ENCODE data around the gene LCK.

LCK gene

GRCh38 chr1:32316903-32317277 is 65.8 kb downstream of the LCK start:
- no peak overlapping the region for H3K27ac ChIP-seq (ENCODE audit: insufficient read depth in 1 of 2, low read depth in 1 of 2, low read length in 2 of 2, poor library complexity in 1 of 2, severe bottlenecking in 2 of 2)
- no peaks in the 10 kb centered on the region for H3K27me3 ChIP-seq (replicated peaks in 2 of 5; ENCODE audit: control insufficient read depth in 4 of 5, insufficient read depth in 5 of 5, low read length in 4 of 5)
- no peaks in the 10 kb centered on the region for H3K9me3 ChIP-seq (ENCODE audit: control extremely low read depth in 1 of 5, control insufficient read depth in 4 of 5, insufficient read depth in 2 of 5, low read depth in 1 of 5, low read length in 4 of 5)
- no peak for DNase-seq
- ChIA-PET POLR2A (no interaction called here), CTCF (interaction anchor here (1.3 to 2.7 kb wide), 3 partner anchors 11 to 110 kb away, joined by 3 to 12 read pairs (median 4); no protein-coding TSS in a partner anchor)
- peaks cover 0 to 3% (median 0%) of the 10 kb centered on the region in 4 experiments for H3K4me1 ChIP-seq (ENCODE audit: control extremely low read depth in 1 of 4, control insufficient read depth in 4 of 4, insufficient read depth in 4 of 4, low read length in 3 of 4)
- H3K4me3 ChIP-seq (ENCODE audit: control insufficient read depth in 1 of 7, extremely low read depth in 1 of 7, insufficient read depth in 4 of 7, low read depth in 2 of 7, low read length in 6 of 7): no peak overlapping the region
- peaks cover 7 to 45% (median 32%) of the 10 kb centered on the region in 4 experiments for H3K36me3 ChIP-seq (ENCODE audit: control insufficient read depth in 4 of 4, insufficient read depth in 4 of 4, low read length in 3 of 4)
- no CpG with 5 or more reads among the region's 3 CpGs for WGBS (ENCODE audit: insufficient coverage)

- peaks cover 7 to 54% (median 36%) of the 10 kb centered on the region in 4 experiments for H3K36me3 ChIP-seq (ENCODE audit: control insufficient read depth in 4 of 4, insufficient read depth in 4 of 4, low read length in 3 of 4)
Measured at GRCh38 chr1:32318127-32318869, 67.2 kb downstream of the LCK start.

GRCh38 chr1:32321712-32322291 is 70.7 kb downstream of the LCK start:
- no peak overlapping the region for H3K27ac ChIP-seq (ENCODE audit: insufficient read depth in 1 of 2, low read depth in 1 of 2, low read length in 2 of 2, poor library complexity in 1 of 2, severe bottlenecking in 2 of 2)
- POLR2A ChIA-PET: interaction anchor here (0.7 to 1.4 kb wide), 2 partner anchors 10 kb away, joined by 3 to 4 read pairs; no protein-coding TSS in a partner anchor
- 64% methylated on average over 2 of the region's 5 CpGs for WGBS (ENCODE audit: insufficient coverage)
- CTCF ChIA-PET: interaction anchor here (0.8 to 2.8 kb wide), 11 partner anchors 9 to 106 kb away, joined by 3 to 9 read pairs (median 4); partner anchors contain the start of genes FAM229A, HDAC1 and TSSK3
- peaks cover 0 to 5% (median 0%) of the 10 kb centered on the region in 4 experiments for H3K4me1 ChIP-seq (ENCODE audit: control extremely low read depth in 1 of 4, control insufficient read depth in 4 of 4, insufficient read depth in 4 of 4, low read length in 3 of 4)
- no peak overlapping the region for H3K4me3 ChIP-seq (ENCODE audit: control insufficient read depth in 1 of 7, extremely low read depth in 1 of 7, insufficient read depth in 4 of 7, low read depth in 2 of 7, low read length in 6 of 7)
- H3K27me3 ChIP-seq (replicated peaks in 2 of 5; ENCODE audit: control insufficient read depth in 4 of 5, insufficient read depth in 5 of 5, low read length in 4 of 5): no peaks in the 10 kb centered on the region
- no peaks in the 10 kb centered on the region for H3K9me3 ChIP-seq (ENCODE audit: control extremely low read depth in 1 of 5, control insufficient read depth in 4 of 5, insufficient read depth in 2 of 5, low read depth in 1 of 5, low read length in 4 of 5)
- peaks cover 7 to 69% (median 51%) of the 10 kb centered on the region in 4 experiments for H3K36me3 ChIP-seq (ENCODE audit: control insufficient read depth in 4 of 4, insufficient read depth in 4 of 4, low read length in 3 of 4)
- no peak for DNase-seq

More at GRCh38 chr1:32318127-32318869, 67.2 kb downstream of the LCK start:
- Histone ChIP-seq H3K9me3 (ENCODE audit: control extremely low read depth in 1 of 5, control insufficient read depth in 4 of 5, insufficient read depth in 2 of 5, low read depth in 1 of 5, low read length in 4 of 5) (no peaks in the 10 kb centered on the region), H3K27ac (ENCODE audit: insufficient read depth in 1 of 2, low read depth in 1 of 2, low read length in 2 of 2, poor library complexity in 1 of 2, severe bottlenecking in 2 of 2) (no peak overlapping the region), H3K27me3 (replicated peaks in 2 of 5; ENCODE audit: control insufficient read depth in 4 of 5, insufficient read depth in 5 of 5, low read length in 4 of 5) (no peaks in the 10 kb centered on the region), H3K4me1 (ENCODE audit: control extremely low read depth in 1 of 4, control insufficient read depth in 4 of 4, insufficient read depth in 4 of 4, low read length in 3 of 4) (peaks cover 0 to 5% (median 0%) of the 10 kb centered on the region in 4 experiments), H3K4me3 (ENCODE audit: control insufficient read depth in 1 of 7, extremely low read depth in 1 of 7, insufficient read depth in 4 of 7, low read depth in 2 of 7, low read length in 6 of 7) (no peak overlapping the region)
- ChIA-PET CTCF (interaction anchor here (2.7 kb wide), 1 partner anchor 102 kb away, joined by 12 read pairs; no protein-coding TSS in a partner anchor), POLR2A (no interaction called here)
- WGBS (ENCODE audit: insufficient coverage): 95% methylated on average over 6 of the region's 10 CpGs
- no peak for DNase-seq

- Histone ChIP-seq H3K36me3 (ENCODE audit: control insufficient read depth in 4 of 4, insufficient read depth in 4 of 4, low read length in 3 of 4) (peaks cover 16 to 86% (median 70%) of the 10 kb centered on the region in 4 experiments), H3K27me3 (replicated peaks in 2 of 5; ENCODE audit: control insufficient read depth in 4 of 5, insufficient read depth in 5 of 5, low read length in 4 of 5) (no peaks in the 10 kb centered on the region), H3K4me1 (ENCODE audit: control extremely low read depth in 1 of 4, control insufficient read depth in 4 of 4, insufficient read depth in 4 of 4, low read length in 3 of 4) (no peaks in the 10 kb centered on the region), H3K27ac (ENCODE audit: insufficient read depth in 1 of 2, low read depth in 1 of 2, low read length in 2 of 2, poor library complexity in 1 of 2, severe bottlenecking in 2 of 2) (no peak overlapping the region), H3K9me3 (ENCODE audit: control extremely low read depth in 1 of 5, control insufficient read depth in 4 of 5, insufficient read depth in 2 of 5, low read depth in 1 of 5, low read length in 4 of 5) (no peaks in the 10 kb centered on the region), H3K4me3 (ENCODE audit: control insufficient read depth in 1 of 7, extremely low read depth in 1 of 7, insufficient read depth in 4 of 7, low read depth in 2 of 7, low read length in 6 of 7) (no peak overlapping the region)
- no peak for DNase-seq
- 97% methylated on average over 11 of the region's 11 CpGs for WGBS (ENCODE audit: insufficient coverage)
- CTCF ChIA-PET: no interaction called here
- POLR2A ChIA-PET: no interaction called here
Measured at GRCh38 chr1:32327204-32327603, 76.1 kb downstream of the LCK start.

GRCh38 chr1:32329931-32330466 is 78.9 kb downstream of the LCK start:
- CTCF ChIA-PET: interaction anchor here (1.1 to 1.3 kb wide), 2 partner anchors 30 to 81 kb away, joined by 4 read pairs; no protein-coding TSS in a partner anchor
- 96% methylated on average over 3 of the region's 4 CpGs for WGBS (ENCODE audit: insufficient coverage)

GRCh38 chr1:32330558-32331151 is 79.6 kb downstream of the LCK start:
- no peak for DNase-seq
- H3K27ac ChIP-seq (ENCODE audit: insufficient read depth in 1 of 2, low read depth in 1 of 2, low read length in 2 of 2, poor library complexity in 1 of 2, severe bottlenecking in 2 of 2): no peak overlapping the region
- H3K36me3 ChIP-seq (ENCODE audit: control insufficient read depth in 4 of 4, insufficient read depth in 4 of 4, low read length in 3 of 4): peaks cover 21 to 79% (median 62%) of the 10 kb centered on the region in 4 experiments
- H3K4me1 ChIP-seq (ENCODE audit: control extremely low read depth in 1 of 4, control insufficient read depth in 4 of 4, insufficient read depth in 4 of 4, low read length in 3 of 4): peaks cover 0 to 15% (median 12%) of the 10 kb centered on the region in 4 experiments
- ChIA-PET CTCF (interaction anchor here (0.9 to 1.6 kb wide), 7 partner anchors 9 to 115 kb away, joined by 3 to 8 read pairs (median 4); no protein-coding TSS in a partner anchor), POLR2A (no interaction called here)
- 98% methylated on average over 12 of the region's 12 CpGs for WGBS (ENCODE audit: insufficient coverage)
- no peak overlapping the region for H3K4me3 ChIP-seq (ENCODE audit: control insufficient read depth in 1 of 7, extremely low read depth in 1 of 7, insufficient read depth in 4 of 7, low read depth in 2 of 7, low read length in 6 of 7)
- H3K9me3 ChIP-seq (ENCODE audit: control extremely low read depth in 1 of 5, control insufficient read depth in 4 of 5, insufficient read depth in 2 of 5, low read depth in 1 of 5, low read length in 4 of 5): no peaks in the 10 kb centered on the region
- no peaks in the 10 kb centered on the region for H3K27me3 ChIP-seq (replicated peaks in 2 of 5; ENCODE audit: control insufficient read depth in 4 of 5, insufficient read depth in 5 of 5, low read length in 4 of 5)

More at GRCh38 chr1:32329931-32330466, 78.9 kb downstream of the LCK start:
- H3K9me3 ChIP-seq (ENCODE audit: control extremely low read depth in 1 of 5, control insufficient read depth in 4 of 5, insufficient read depth in 2 of 5, low read depth in 1 of 5, low read length in 4 of 5): no peaks in the 10 kb centered on the region
- H3K36me3 ChIP-seq (ENCODE audit: control insufficient read depth in 4 of 4, insufficient read depth in 4 of 4, low read length in 3 of 4): peaks cover 21 to 85% (median 67%) of the 10 kb centered on the region in 4 experiments
- POLR2A ChIA-PET: no interaction called here
- no peaks in the 10 kb centered on the region for H3K27me3 ChIP-seq (replicated peaks in 2 of 5; ENCODE audit: control insufficient read depth in 4 of 5, insufficient read depth in 5 of 5, low read length in 4 of 5)
- H3K4me3 ChIP-seq (ENCODE audit: control insufficient read depth in 1 of 7, extremely low read depth in 1 of 7, insufficient read depth in 4 of 7, low read depth in 2 of 7, low read length in 6 of 7): no peak overlapping the region
- DNase-seq: no peak
- H3K27ac ChIP-seq (ENCODE audit: insufficient read depth in 1 of 2, low read depth in 1 of 2, low read length in 2 of 2, poor library complexity in 1 of 2, severe bottlenecking in 2 of 2): no peak overlapping the region
- peaks cover 0 to 11% (median 11%) of the 10 kb centered on the region in 4 experiments for H3K4me1 ChIP-seq (ENCODE audit: control extremely low read depth in 1 of 4, control insufficient read depth in 4 of 4, insufficient read depth in 4 of 4, low read length in 3 of 4)

All from common myeloid progenitor, CD34-positive (primary cell).